ENCODE data around the gene PRM1. TPM values are rescaled to one million over a fixed set of nuclear protein-coding genes. Genes with fewer than 3 reads are reported as not detected.

Gene PRM1
- total RNA-seq, 1 experiment from 2014 or later, result not detected

GRCh38 chr16:11313493-11314308, 32.6 kb upstream of the PRM1 start:
- no peak overlapping the region for H3K4me3 ChIP-seq (ENCODE audit: low read depth, low read length)
- no peak for DNase-seq
- H3K9me3 Mint-ChIP-seq (ENCODE audit: unreplicated experiment), result no peaks in the 10 kb centered on the region
- no peak for TF ChIP-seq CTCF (IDR thresholded peaks at IDR 0.05; ENCODE audit: insufficient read depth in 1 of 2, low read depth in 1 of 2, low read length in 1 of 2, severe bottlenecking in 1 of 2, unreplicated experiment in 1 of 2)
- no peaks in the 10 kb centered on the region for H3K9me3 ChIP-seq
- peaks cover 12% of the 10 kb centered on the region for H3K36me3 Mint-ChIP-seq (ENCODE audit: insufficient read depth, unreplicated experiment)
- H3K27ac Mint-ChIP-seq (ENCODE audit: unreplicated experiment), result peak overlapping the region; percentile 72
- H3K36me3 ChIP-seq (ENCODE audit: control insufficient read depth, insufficient read depth, low read length), result no peaks in the 10 kb centered on the region
- POLR2A ChIA-PET, result interaction anchor here (0.7 to 1.5 kb wide), 2 partner anchors 13 to 58 kb away, joined by 5 to 19 read pairs; partner anchors contain the start of gene SOCS1
- H3K4me1 ChIP-seq, result peaks cover 38% of the 10 kb centered on the region
- BruUV-seq (replicated peaks), result no TSS peak
- H3K27me3 Mint-ChIP-seq (ENCODE audit: insufficient read depth, unreplicated experiment), result no peaks in the 10 kb centered on the region
- CTCF ChIA-PET, result interaction anchor here (0.7 kb wide), 1 partner anchor 309 kb away, joined by 4 read pairs; no protein-coding TSS in a partner anchor
- peak overlapping the region; percentile 70 for H3K4me3 Mint-ChIP-seq (ENCODE audit: unreplicated experiment)
- peaks cover 19% of the 10 kb centered on the region for H3K4me1 Mint-ChIP-seq (ENCODE audit: low read depth, unreplicated experiment)
- intact Hi-C loops (cut with micrococcal nuclease; ENCODE audit: unreplicated experiment), result loop anchor here (1.0 to 2.0 kb wide), 5 partner anchors 15 to 57 kb away; partner anchors contain the start of genes RMI2 and SOCS1
- no peaks in the 10 kb centered on the region for H3K27me3 ChIP-seq (replicated peaks; ENCODE audit: control insufficient read depth, insufficient read depth, low read length)

DNA sequence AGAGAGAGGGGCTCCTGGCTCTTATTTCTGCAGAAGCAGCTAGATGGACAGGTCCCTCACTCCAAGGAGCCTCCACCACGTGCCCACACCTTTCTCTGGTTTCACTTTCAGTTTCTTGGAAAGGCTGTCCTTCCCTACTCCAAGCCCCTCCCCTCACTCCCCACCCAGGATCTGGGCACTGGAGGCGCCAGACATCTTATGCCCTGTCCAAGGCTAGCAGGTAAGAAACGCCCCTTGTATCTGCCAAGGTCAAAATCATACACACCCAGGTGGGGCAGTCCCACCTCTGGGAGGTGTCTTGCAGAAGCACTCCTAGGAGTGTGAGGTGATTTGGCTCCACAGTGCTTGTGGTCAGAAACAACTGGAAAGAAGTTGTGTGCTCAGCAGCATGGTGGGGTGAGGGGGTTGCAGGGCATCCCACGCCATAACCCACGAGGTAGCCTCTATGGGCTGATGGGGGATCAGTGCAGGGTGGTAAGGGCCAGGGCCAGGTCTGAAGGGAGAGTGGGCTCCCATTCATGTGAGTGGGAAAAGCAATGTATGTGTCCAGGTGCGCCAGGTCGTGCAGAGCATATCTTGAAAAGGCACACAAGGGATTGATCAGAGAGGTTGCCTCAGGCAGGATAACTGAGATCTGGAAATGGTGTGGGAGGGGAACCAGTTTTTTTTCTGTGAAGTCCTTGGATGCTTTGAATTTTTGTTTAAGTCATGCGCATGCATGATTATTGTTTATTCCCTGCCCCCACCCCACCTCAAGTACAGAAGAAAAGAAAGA, 31.8 kb upstream of the PRM1 start:
- H3K27ac Mint-ChIP-seq (ENCODE audit: unreplicated experiment), result peak overlapping the region; percentile 80
- H3K27me3 Mint-ChIP-seq (ENCODE audit: insufficient read depth, unreplicated experiment), result no peaks in the 10 kb centered on the region
- intact Hi-C loops (cut with micrococcal nuclease; ENCODE audit: unreplicated experiment), result loop anchor here (1.0 to 2.0 kb wide), 5 partner anchors 16 to 57 kb away; partner anchors contain the start of genes RMI2 and SOCS1
- no peaks in the 10 kb centered on the region for H3K36me3 ChIP-seq (ENCODE audit: control insufficient read depth, insufficient read depth, low read length)
- no peaks in the 10 kb centered on the region for H3K27me3 ChIP-seq (replicated peaks; ENCODE audit: control insufficient read depth, insufficient read depth, low read length)
- TSS peak; percentile 59 for BruUV-seq (replicated peaks)
- DNase-seq, result peak; percentile 82 to 86
- no peaks in the 10 kb centered on the region for H3K9me3 Mint-ChIP-seq (ENCODE audit: unreplicated experiment)
- peaks cover 38% of the 10 kb centered on the region for H3K4me1 ChIP-seq
- CTCF ChIA-PET, result no interaction called here
- no peaks in the 10 kb centered on the region for H3K9me3 ChIP-seq
- H3K4me1 Mint-ChIP-seq (ENCODE audit: low read depth, unreplicated experiment), result peaks cover 14% of the 10 kb centered on the region
- POLR2A ChIA-PET, result interaction anchor here (0.7 to 1.5 kb wide), 2 partner anchors 14 to 57 kb away, joined by 5 to 19 read pairs; partner anchors contain the start of gene SOCS1
- no peak for TF ChIP-seq CTCF (IDR thresholded peaks at IDR 0.05; ENCODE audit: insufficient read depth in 1 of 2, low read depth in 1 of 2, low read length in 1 of 2, severe bottlenecking in 1 of 2, unreplicated experiment in 1 of 2)
- peaks cover 12% of the 10 kb centered on the region for H3K36me3 Mint-ChIP-seq (ENCODE audit: insufficient read depth, unreplicated experiment)
- H3K4me3 Mint-ChIP-seq (ENCODE audit: unreplicated experiment), result peak overlapping the region; percentile 70
- peak overlapping the region; percentile 17 for H3K4me3 ChIP-seq (ENCODE audit: low read depth, low read length)

GRCh38 chr16:11310997-11311561, 29.9 kb upstream of the PRM1 start:
- Mint-ChIP-seq H3K27ac (ENCODE audit: unreplicated experiment) (no peak overlapping the region), H3K9me3 (ENCODE audit: unreplicated experiment) (no peaks in the 10 kb centered on the region), H3K27me3 (ENCODE audit: insufficient read depth, unreplicated experiment) (no peaks in the 10 kb centered on the region), H3K4me3 (ENCODE audit: unreplicated experiment) (no peak overlapping the region), H3K4me1 (ENCODE audit: low read depth, unreplicated experiment) (peaks cover 14% of the 10 kb centered on the region), H3K36me3 (ENCODE audit: insufficient read depth, unreplicated experiment) (peaks cover 12% of the 10 kb centered on the region)
- Histone ChIP-seq H3K36me3 (ENCODE audit: control insufficient read depth, insufficient read depth, low read length) (no peaks in the 10 kb centered on the region), H3K27me3 (replicated peaks; ENCODE audit: control insufficient read depth, insufficient read depth, low read length) (no peaks in the 10 kb centered on the region), H3K9me3 (no peaks in the 10 kb centered on the region), H3K4me1 (peaks cover 38% of the 10 kb centered on the region), H3K4me3 (ENCODE audit: low read depth, low read length) (no peak overlapping the region)
- ChIA-PET POLR2A (no interaction called here), CTCF (interaction anchor here (1.1 kb wide), 1 partner anchor 45 kb away, joined by 3 read pairs; no protein-coding TSS in a partner anchor)
- TF ChIP-seq CTCF (IDR thresholded peaks at IDR 0.05; ENCODE audit: insufficient read depth in 1 of 2, low read depth in 1 of 2, low read length in 1 of 2, severe bottlenecking in 1 of 2, unreplicated experiment in 1 of 2), result no peak
- intact Hi-C loops (cut with micrococcal nuclease; ENCODE audit: unreplicated experiment), result no loop called here
- no peak for DNase-seq
- BruUV-seq (replicated peaks), result no TSS peak
